Activated CD4-positive, CD25-positive, alpha-beta regulatory T cell treated with anti-CD3 and anti-CD28 coated beads, Interleukin-2, amount 50 U/mL, for 72 hours (primary cell): ENCODE results near the gene TCEANC2.

Experiments
- DNase-seq: peaks from one replicate; pipeline ENCODE4 v3.0.0; 2021

The TCEANC2 gene

DNA sequence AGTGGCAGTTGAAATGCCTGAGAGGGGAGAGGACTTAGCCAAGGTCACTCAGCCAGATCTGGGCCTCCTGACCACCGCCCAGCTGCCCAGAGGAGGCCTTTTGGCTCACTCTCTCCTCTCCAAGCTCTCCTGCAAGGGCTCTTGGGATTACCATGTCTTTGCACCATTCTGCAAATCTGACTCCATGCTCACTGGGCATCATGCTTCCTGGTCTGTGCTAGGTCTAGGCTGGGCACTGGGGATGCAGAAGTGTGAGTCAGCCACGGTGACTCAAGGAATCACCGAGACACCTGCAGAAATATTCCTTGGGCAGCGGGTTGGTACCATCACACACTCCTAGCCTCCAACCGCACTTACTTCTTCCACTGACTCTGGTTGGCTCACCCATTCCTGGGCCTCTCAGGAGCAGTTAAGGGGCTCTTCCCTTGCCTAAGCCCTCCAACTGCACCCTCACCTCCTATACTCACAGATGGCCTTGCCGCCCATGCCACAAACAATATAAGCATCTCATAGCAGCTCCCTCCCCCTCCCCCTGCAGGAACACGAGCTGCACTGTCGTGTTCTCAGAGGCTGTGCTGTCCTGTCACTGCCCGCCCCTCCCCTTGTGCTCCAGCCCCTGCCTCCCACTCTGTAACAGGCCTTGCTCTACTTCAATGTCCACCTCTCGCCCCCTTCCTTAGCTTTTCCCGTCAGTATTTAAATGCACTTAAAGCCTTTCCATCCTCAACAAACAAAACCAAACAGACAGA is 64.6 kb downstream of the TCEANC2 start:
- DNase-seq: no peak

DNA sequence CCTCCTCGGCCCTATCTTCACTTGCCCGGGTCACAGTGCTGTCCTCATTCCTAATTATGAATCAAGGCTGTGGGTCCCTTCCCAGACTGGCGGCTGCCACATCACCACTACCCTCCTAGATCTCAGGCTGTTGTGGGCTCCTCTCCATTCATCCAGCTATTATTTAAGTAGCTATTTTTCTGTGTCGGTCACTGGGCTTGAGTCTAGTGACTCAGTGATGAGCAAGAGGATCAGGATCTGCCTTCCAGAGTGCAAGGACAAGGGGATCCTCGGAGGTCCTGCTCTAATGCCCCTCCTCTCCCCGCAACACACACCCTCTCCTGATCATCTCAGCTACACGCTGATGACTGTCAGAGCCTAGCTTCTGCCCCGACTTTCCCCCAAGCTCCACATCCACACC is 65.3 kb downstream of the TCEANC2 start:
- DNase-seq: no peak

DNA sequence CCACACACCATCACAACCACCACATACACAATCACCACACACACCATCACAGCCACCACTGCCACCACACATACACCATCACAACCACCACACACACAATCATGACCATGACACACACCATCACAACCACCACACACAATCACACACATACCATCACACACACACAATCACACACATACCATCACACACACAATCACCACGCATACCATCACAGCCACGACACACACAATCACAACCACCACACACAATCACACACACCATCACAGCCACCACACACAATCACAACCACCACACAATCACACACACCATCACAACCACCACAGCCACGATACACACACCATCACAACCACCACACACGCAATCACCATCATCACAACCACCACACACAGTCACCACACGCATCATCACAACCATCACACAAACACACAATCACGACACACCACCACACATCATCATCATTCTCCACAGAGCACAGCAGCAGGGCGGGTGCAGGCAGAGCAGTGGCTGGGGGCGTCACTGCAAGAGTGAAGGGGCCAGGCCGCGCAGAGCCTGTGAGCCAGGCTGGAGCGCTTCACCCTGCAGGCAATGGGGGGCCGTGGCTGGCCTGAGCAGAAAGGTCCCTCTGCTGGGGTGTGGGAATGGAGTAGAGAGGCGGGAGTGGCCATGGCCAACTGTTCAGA is 66.8 kb downstream of the TCEANC2 start:
- no peak for DNase-seq

DNA sequence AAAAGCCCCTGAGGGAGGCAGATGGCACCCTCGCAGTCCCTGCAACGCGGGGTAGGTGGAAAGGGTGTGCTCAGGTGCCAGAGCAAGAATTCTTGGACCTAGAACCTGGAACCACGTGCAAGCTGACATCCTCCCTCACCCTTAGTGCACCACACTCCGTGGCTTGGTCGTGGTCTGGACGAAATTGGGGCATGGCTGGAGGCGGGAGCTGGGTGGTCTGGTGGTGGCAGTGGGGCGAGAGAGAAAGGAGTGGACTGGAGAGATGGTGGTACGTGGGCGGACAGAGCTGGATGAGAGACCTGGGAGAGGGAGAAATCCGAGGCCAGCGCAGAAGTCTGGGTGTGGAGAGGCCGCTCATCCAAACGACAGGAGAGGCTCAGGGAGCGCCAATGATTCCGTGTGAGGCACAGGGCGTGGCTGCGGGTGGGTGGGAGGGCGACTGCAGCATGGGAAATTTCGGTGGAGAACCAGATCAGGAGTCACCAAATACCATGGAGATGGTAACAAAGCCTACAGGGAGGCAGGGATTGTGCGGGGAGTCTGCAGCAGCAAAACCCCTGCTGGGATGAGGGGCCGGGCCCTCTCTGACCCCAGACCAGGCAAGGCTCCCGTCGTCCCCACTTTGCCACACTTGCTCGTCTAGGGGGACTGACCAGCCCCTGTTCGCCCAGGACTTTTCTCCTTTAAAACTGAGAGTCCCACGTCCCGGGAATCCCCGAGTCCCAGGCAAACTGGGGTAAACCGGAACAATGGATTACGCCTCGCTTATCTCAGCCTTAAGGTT is 67.5 kb downstream of the TCEANC2 start:
- DNase-seq: no peak

DNA sequence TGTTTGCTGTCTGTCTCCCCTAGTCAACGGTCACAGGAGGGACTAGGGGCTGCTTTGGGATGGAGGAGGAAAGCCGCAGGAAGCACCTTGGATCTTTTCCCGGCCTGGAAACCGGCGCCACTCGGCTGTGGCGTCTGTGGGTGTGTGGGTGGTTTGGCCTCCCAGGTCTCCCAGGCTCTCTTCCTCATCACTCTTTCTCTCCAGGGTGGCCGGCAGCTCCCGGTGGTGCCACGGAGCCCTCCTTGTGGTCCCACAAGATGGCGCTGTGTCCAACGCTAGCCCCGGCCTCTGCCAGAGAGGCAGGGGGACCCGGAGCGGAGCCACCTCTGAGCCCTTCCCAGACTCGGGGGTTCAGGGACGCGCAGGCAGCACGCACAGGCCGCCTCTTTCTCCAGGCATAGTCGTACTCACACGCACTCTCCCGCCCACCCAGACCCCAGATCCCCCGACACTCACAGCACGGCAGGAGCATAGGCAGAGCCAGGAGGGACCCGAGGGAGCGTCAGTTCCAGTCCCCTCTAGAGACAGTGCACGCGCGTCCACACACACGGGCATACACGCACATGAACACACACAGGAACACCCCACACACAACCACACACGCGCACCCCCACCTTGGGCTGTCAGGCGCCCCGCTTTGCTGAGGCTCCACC is 68.2 kb downstream of the TCEANC2 start:
- DNase-seq: peak; percentile 60

DNA sequence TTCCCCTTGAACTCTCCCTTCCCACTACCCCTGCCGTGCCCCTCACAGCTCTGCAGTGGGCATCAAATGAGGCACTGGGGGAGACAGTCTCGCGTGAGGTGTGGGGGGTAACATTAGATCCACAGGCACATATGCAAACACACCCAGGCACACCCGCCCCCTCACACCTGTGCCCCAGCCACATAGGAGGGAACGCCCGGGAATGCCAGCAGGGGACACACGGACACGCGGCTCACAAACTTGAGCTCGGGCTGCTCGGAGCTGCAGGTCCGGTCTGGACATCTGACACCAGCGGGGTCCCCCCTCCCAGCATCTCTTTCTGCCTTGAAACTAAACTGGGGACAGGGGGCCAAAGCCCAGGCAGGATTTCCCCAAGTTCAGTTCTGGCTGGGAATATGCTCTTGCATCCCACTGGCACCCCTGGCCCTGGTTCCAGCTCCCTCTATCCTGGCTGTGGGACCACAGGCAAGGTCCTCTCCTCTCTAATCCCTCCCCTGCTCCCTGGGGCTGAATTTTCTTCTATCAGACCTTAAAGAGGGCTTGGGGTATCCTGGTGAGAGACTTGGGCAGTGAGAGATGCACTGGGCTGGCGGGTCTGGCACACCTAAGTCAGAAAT is 68.8 kb downstream of the TCEANC2 start:
- DNase-seq: no peak

DNA sequence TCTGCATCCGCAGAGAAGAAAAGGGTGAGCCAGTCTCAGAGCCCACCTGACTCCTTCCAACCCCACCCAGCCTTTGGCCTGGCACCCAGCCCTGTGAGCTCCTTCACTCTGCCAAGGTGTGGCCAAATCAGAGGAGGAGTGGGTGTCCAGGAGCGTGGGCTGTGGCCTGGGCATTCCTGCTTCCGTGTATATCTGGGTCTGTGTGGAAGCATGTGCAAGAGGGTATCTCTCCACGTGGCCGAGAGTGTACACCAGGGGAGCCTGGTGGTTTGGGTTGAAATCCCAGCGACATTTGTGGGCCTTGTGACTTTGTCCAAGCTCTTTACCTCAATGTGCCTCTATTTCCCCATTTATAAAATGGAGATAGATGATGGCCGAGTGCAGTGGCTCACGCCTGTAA is 69.6 kb downstream of the TCEANC2 start:
- no peak for DNase-seq

DNA sequence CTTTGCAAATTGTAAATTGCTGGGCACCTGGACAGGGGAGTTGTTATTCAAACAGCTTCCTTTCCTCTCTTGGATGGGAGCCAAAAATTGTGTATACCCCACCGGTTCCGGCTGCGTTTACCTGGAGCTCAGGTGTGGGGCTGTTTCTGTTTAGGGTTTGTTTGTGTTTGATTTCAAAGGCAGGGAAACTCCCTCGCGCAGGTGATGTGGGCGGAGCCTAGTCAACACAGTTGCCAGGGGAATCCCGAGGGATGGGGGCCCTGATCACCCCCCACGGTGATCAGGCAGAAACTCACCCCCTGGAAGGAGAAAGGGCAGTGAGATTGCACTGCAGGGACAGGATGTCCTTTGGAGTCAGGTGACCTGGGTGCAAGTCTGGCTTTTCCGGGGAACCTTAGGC is 71.1 kb downstream of the TCEANC2 start:
- no peak for DNase-seq

DNA sequence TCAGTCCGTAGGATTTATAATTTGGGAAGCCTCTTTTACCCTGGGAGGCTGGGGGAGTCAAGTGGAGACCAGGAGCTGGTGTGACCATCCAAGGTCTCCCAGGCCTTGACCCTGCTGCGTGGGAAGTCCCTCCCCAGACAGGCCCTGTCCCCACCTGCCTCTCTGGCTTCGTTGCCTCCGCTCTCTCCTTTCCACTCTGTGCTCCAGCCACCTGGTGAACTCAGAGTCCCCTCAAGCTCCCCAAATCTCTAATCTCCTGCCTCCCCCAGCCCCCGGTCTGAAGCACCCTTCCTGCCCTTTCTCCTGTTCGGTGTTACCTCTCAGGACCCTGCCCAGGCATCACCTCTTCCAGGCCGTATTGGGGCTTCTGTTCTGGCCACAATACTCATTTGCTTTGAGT is 71.5 kb downstream of the TCEANC2 start:
- no peak for DNase-seq

DNA sequence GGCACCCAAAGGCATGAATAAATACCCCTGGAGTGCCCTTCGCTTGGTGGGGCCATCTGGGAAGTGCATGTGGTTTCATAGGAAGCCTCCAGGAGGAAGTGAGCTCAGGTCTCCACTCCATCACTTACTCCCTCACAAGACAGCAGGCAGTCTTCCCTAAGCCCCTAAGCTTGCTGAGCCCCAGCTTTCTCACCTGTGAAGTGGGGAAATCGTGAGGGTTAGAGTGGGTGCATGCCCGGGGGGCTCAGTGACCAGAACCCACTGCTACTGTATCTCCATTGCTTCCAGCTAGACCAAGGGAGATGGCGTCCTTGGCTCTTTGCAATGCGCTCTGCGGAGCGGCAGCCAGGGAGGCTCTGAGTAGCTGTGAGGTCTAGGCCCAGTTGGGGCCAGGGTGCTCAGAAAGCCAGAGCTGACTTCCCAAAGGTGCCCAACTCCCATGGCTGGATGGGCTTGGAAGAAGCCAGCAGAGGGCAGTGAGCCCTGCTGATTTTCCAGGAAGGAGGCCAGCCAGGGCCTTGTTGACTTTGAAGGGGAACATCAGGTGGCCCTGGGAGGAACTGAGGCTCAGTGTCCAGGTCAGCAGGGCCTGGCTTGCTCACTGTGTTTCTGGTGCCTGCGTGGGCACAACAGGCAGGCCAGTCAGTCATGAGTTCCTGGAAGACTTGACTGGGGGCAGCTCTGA is 72.1 kb downstream of the TCEANC2 start:
- no peak for DNase-seq

DNA sequence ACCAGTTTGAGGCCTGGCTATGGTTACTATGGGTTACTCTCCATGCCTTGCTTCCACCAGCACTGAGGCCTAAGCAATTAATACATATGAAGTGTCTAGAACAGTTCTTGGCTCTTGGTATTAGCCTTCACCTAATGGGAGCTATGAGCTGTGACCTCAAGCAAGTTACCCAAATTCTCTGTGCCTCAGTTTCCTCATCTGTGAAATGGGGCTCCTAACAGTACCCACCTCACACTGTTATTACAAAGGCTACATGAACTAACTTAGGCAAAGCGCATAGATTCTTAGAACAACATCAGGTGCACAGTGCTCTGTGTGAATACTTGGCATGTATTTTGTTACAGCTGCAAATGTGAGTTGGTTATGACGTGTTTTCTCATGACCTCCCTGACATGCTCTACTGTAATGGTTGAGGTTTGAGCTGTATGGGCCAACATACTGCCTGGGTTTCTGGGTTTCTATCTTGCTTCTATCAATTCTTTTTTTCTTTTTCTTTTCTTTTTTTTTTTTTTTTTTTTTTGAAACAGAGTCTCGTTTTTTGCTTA is 72.9 kb downstream of the TCEANC2 start:
- no peak for DNase-seq

DNA sequence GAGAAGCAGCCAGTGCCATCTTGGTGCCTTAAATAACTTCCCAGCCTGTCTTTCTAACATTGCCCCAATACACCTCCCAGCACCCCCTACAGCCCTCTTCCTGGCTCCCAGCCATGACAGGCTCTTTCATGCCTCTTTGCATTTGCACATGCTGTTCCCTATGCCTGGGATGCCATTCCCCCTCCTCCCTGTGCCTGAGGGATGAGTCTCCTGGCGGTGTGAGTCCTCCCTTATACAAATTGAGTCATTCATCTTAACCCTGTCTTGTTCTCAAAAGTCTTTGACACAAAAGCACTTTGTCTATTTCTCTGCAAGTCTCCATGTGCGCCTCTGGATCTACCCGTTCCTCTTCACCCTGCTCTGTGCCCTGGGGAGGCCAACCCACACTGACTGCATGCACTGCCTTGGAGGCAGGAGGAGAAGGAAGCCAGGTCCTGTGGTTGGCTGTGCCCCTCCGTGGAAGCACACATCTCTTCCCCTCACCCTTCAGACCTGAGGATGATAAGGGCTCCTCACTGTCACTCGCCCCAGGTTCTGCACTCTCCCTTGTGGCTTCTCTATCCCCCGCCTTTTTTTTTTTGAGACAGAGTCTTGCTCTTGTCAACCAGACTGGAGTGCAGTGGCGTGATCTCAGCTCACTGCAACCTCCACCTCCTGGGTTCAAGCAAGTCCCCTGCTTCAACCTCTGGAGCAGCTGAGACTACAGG is 74.3 kb downstream of the TCEANC2 start:
- no peak for DNase-seq

DNA sequence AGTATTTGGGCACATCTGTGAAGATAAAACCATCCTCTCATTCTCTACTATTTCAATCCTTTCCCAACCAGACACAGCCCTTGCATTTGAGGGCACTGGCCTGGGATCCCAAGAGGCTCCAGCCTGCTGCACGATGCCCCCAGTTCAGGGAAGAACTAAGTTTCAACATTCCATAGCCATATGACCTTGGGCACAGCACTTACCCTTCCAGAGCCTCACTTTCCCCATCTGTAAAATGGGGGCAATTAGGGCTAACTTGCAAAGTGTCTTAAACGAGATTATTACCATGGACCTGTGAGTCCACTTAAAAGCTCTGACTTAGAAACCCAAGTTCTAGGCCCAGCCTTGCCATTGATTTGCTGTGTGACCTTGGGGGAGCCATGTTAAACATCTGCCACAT is 76.5 kb downstream of the TCEANC2 start:
- DNase-seq: no peak

DNA sequence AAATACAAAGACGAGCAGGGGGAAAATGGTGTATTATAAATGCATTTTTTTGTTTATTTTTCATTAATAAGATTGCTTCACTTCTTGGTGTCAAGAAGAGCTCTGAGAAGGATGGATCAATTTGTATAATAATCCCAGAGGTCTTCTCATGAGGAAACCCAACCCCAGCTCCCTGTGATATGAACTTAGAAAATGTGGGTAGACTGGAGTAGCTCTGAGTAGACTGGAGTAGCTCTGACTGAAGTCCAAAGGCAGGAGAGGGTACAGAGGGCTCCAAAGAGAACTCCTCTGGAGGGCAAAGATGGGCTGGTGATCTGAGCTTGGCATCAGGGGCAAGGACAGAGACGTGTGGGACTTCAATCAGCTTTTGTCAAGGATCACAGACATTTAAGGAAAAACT is 78.0 kb downstream of the TCEANC2 start:
- no peak for DNase-seq

DNA sequence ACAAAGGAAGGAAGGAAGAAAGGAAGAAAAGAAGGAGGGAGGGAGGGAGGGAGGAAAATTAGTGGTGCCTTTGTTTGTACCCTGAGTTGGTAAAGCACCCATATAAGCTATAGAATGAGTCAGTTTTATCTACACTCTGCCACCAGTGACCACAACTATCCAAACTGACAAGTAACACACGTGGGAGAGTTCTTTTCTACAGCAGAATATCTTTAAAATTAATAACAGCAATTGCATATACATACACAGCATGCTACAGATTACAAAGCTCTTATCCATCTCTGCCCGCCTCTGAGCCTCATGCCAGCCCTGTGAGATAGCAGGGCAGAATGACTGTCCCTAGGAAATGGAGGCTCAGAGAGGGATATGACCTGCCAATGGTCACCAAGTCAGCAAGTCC is 79.1 kb downstream of the TCEANC2 start:
- DNase-seq: no peak

DNA sequence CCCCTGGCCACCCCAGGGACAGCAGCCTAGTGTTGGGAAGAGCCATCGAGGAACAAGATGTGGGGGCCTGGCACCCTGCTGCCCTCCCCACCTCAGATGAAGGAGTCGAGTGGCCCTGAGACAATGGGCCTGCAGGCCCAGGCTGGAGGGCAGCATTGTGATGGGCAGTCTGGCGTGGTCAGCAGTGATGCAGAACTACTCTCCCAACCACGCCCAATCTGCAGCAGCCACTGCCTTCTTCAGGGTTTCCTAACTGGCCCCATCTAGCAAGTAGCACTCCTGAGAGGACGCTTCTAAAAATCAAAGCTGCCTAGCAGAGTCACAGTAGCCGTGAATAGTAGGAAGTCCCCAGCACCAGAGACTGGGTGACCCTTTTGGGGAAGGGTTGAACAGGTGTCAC is 80.9 kb downstream of the TCEANC2 start:
- DNase-seq: no peak

DNA sequence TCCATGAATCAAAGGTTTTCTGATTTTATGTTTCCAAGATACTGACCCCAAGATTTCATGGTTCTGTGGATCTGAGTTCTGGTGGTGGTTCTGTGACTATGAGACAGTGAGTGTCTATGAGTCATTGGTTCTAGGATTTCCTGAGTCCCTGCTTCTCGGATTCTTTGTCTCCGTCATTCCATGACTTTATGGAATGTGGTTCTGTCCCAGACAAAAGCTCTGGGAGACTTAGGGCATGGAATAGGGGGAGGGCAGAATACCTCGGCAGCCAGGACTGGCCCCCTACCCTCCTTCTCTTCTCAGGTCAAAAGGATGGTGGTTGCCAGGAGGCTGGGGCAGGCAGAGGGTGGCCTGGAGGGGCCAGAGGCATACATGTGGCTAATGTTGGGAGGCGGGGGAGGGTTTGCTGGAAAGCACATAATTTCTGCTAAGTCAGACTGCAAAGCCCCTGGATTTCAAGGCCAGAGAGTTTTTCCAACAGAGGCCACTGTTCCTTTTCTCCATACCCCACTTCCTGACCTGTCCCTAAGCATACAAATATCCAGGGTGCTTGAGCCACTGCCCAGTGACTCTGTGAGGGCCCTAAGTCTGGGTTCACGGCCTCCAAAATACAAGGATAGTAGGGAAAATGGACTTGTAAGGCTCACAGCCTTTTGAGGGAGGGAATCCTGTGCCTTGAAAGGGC is 82.2 kb downstream of the TCEANC2 start:
- DNase-seq: no peak

DNA sequence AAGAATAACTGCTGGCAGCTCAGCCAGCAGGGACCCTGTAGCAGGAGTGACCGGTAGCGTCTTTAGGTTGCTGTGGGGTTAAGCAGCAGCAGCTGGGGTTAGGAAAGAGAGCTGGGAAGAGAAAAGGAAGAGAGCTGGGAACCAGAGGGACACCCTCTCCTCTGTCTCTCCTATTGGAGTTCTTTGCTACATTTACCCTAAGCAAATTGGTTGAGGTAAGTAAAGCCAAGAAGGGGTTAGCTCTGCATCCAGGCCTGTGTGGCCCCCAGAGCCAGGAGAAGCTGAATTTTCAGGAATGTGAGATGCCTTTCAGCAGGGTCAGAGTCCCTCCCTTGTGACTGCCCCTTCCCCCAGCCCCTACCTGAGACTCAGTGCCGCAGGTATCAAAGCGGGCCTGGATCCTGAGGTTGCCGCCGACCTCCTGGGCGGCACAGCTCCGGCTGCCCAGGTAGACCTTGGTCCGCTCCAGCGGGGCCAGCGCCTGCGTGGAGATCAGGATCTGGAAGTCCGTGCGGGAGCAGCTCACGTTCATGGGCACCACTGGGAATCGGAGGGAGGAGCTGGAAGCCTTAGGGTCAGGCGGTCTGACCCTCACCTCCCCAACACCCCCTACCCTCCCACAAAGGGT is 83.0 kb downstream of the TCEANC2 start:
- no peak for DNase-seq

DNA sequence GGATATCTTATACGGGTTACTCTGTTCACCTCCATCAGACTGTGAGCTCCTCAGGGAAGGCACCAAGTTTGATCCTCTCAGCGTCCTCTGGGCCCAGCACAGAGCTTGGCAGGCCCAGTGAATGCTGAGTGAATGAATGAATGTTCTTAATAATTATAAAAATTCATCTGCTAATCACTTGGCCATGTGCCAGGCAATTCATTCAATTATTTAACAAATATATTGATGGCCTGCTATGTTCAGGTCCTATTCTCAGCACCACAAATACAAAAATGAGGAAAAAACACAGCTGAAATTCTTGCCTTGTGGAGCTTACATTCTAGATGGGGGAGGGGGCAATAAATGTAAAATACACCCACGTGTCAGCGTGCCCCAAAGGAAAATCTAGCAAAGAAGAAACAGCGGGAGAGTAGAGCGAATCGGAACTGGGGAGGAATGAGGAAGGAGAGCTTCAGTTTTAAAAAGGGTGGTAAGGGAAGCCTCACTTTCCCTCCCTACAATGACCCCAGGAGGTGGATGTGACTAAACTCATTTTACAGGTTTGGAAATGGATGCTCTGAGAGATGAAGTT is 83.6 kb downstream of the TCEANC2 start:
- no peak for DNase-seq

DNA sequence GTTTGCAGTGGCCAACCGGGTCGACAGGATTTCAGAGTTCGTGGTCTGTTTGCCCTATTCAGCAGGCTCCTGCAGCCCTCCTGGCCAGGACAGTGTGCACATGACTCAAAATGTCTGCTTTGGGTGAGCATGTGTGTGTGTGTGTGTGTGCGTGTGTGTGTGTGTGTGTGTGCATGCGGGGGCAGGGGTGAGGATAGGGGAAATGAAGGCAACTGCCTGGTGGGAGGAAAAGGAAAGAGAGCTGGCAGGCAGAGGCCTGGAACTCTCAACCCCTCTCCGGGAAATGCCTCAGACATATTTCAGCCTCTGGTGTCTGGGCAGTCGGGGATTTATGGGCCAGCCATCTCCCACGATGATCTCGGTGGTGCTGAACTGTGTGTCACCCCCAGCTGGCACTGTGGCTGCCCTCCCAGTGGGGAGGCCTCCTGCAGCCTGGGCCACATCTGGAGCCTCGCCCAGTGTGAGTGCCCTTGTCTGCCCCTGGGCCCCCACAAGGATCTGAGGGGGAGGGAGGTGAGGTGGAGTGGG is 84.2 kb downstream of the TCEANC2 start:
- no peak for DNase-seq
